22Rv1 (cell line): ENCODE data around the gene TYK2.

Experiments
- CTCF ChIP-seq: fragments of 450-650 bp; IDR thresholded peaks from 2 replicates; pipeline ENCODE4 v1.5.1; 2017; ENCODE audit warnings: mild to moderate bottlenecking
- ZFX ChIP-seq: fragments of 450-650 bp; IDR thresholded peaks from 2 replicates; pipeline ENCODE4 v1.6.1; 2017; ENCODE audit warnings: antibody characterized with exemption, borderline replicate concordance

- TF ChIP-seq CTCF = no peak
- TF ChIP-seq ZFX = no peak
These were observed 2.2 kb downstream of the TYK2 start for GRCh38 chr19:10378124-10378523.
